ENCODE data around the gene SLC36A3.
"Not testable (repeated sequence)": the region's sequence is repeated elsewhere in the genome, so short reads cannot be mapped to it uniquely, and the experiment has no call there.

SLC36A3 gene

GRCh38 chr5:151248651-151249050 is 54.9 kb downstream of the SLC36A3 start:
- no peak overlapping the region for H3K4me3 ChIP-seq (ENCODE audit: control insufficient read depth, low read depth, low read length)
- TF ChIP-seq CTCF (IDR thresholded peaks at IDR 0.05; ENCODE audit: control insufficient read depth, insufficient read depth, low read depth, low read length, missing control alignments) = no peak
- no peak for DNase-seq (ENCODE audit: low read depth)

GRCh38 chr5:151245680-151246219 is 57.8 kb downstream of the SLC36A3 start:
- TF ChIP-seq CTCF (IDR thresholded peaks at IDR 0.05; ENCODE audit: control insufficient read depth, insufficient read depth, low read depth, low read length, missing control alignments) = no peak
- H3K4me3 ChIP-seq (ENCODE audit: control insufficient read depth, low read depth, low read length) = no peak overlapping the region
- DNase-seq (ENCODE audit: low read depth) = no peak

- H3K4me3 ChIP-seq (ENCODE audit: control insufficient read depth, low read depth, low read length) = no peak overlapping the region
- no peak for TF ChIP-seq CTCF (IDR thresholded peaks at IDR 0.05; ENCODE audit: control insufficient read depth, insufficient read depth, low read depth, low read length, missing control alignments)
- DNase-seq (ENCODE audit: low read depth) = no peak
Measured at GRCh38 chr5:151244206-151244605, 59.4 kb downstream of the SLC36A3 start.

GRCh38 chr5:151243564-151243963 is 60.0 kb downstream of the SLC36A3 start:
- no peak for TF ChIP-seq CTCF (IDR thresholded peaks at IDR 0.05; ENCODE audit: control insufficient read depth, insufficient read depth, low read depth, low read length, missing control alignments)
- H3K4me3 ChIP-seq (ENCODE audit: control insufficient read depth, low read depth, low read length) = no peak overlapping the region
- no peak for DNase-seq (ENCODE audit: low read depth)

- no peak overlapping the region for H3K4me3 ChIP-seq (ENCODE audit: control insufficient read depth, low read depth, low read length)
Measured at GRCh38 chr5:151243127-151243526, 60.4 kb downstream of the SLC36A3 start.

GRCh38 chr5:151240924-151241635 is 62.5 kb downstream of the SLC36A3 start:
- no peak for TF ChIP-seq CTCF (IDR thresholded peaks at IDR 0.05; ENCODE audit: control insufficient read depth, insufficient read depth, low read depth, low read length, missing control alignments)
- H3K4me3 ChIP-seq (ENCODE audit: control insufficient read depth, low read depth, low read length) = no peak overlapping the region
- no peak for DNase-seq (ENCODE audit: low read depth)

More at GRCh38 chr5:151243127-151243526, 60.4 kb downstream of the SLC36A3 start:
- no peak for TF ChIP-seq CTCF (IDR thresholded peaks at IDR 0.05; ENCODE audit: control insufficient read depth, insufficient read depth, low read depth, low read length, missing control alignments)
- no peak for DNase-seq (ENCODE audit: low read depth)

GRCh38 chr5:151240268-151240835 is 63.2 kb downstream of the SLC36A3 start:
- not testable (repeated sequence) for H3K4me3 ChIP-seq (ENCODE audit: control insufficient read depth, low read depth, low read length); DNase-seq (ENCODE audit: low read depth)
